22Rv1 (cell line): ENCODE data around the gene SPTLC3.

Experiments used
- H3K27ac ChIP-seq: fragments of 450-650 bp; 2 replicates; pipeline ENCODE4 v1.5.1; 2017
- ZFX ChIP-seq: fragments of 450-650 bp; IDR thresholded peaks from 2 replicates; pipeline ENCODE4 v1.6.1; 2017; ENCODE audit warnings: antibody characterized with exemption, borderline replicate concordance
- TF ChIP-seq, protein P1 (sequence below): fragments of 450-650 bp; IDR thresholded peaks from 2 replicates; pipeline ENCODE4 v1.5.1; 2017; ENCODE audit warnings: mild to moderate bottlenecking

SPTLC3 gene

DNA sequence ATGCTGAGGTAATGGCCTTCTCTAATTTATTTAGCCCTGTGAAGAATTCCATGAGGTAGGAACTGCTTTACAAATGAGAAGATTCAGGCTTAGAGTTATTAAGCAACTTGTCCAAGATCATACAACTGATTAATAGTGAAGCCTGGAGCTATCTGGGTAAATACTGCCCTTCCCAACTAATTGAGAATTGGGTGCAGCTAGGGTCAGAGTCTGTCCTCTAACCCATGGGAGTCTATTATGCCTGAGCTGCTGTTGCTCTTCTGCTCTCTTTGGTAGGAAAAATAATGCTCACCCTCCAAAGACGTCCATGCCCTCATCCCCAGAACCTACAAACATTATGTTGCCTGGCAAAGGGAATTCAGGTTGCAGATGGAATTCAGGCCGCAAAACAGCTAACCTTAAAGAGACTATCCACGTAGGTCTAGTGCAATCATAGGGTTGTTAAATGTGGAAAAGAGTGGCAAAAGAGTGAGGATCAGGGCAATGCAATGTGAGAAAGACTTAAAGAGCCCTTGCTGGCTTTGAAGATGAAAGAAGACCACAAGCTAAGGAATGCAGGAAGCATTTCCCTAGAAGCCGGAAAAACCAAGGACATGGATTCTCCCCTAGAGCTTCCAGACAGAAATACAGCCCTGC is 90.1 kb downstream of the SPTLC3 start:
- no peak overlapping the region for H3K27ac ChIP-seq
- no peak for TF ChIP-seq ZFX
- TF ChIP-seq, protein P1, sequence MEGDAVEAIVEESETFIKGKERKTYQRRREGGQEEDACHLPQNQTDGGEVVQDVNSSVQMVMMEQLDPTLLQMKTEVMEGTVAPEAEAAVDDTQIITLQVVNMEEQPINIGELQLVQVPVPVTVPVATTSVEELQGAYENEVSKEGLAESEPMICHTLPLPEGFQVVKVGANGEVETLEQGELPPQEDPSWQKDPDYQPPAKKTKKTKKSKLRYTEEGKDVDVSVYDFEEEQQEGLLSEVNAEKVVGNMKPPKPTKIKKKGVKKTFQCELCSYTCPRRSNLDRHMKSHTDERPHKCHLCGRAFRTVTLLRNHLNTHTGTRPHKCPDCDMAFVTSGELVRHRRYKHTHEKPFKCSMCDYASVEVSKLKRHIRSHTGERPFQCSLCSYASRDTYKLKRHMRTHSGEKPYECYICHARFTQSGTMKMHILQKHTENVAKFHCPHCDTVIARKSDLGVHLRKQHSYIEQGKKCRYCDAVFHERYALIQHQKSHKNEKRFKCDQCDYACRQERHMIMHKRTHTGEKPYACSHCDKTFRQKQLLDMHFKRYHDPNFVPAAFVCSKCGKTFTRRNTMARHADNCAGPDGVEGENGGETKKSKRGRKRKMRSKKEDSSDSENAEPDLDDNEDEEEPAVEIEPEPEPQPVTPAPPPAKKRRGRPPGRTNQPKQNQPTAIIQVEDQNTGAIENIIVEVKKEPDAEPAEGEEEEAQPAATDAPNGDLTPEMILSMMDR, result no peak

DNA sequence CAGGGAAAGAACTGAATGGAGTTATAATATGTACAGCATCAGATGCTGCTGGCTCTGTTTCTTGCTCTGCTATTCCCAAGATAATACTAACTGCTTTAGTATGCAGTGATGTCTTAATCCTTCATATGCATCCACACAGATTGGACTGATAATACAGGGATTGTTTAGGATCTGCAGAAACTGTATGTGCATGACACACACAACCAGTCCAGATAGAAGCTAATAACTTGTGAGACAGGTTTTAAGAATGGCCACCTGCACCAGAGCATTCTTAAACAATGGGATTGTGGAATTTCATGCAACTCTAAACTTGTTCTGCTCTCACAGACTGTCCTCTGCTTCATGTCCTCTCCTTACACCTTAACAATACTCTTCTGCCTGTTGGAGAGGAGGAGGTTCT is 90.9 kb downstream of the SPTLC3 start:
- H3K27ac ChIP-seq, result no peak overlapping the region
- TF ChIP-seq ZFX, result no peak
- TF ChIP-seq, protein P1, result no peak

DNA sequence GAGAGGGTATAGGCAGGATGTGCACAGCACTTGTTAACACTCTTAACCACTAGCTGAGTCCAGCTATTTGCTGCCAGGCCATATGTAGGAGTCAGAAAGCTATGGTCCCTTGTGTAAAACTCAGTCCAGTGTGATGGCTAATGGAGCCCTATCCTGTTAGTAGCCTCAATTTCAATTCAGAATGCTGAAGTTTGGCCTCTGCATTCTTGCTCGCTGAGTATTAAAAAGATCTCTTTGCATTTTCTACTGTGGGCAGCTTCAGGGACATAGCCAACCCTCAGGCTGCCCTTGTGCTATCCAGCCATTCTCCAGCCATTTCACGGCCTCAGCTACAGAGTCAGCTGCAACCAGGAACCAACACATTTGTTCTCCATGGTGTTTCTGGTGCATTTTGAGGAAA is 92.5 kb downstream of the SPTLC3 start:
- no peak overlapping the region for H3K27ac ChIP-seq
- TF ChIP-seq, protein P1, result no peak
- no peak for TF ChIP-seq ZFX

DNA sequence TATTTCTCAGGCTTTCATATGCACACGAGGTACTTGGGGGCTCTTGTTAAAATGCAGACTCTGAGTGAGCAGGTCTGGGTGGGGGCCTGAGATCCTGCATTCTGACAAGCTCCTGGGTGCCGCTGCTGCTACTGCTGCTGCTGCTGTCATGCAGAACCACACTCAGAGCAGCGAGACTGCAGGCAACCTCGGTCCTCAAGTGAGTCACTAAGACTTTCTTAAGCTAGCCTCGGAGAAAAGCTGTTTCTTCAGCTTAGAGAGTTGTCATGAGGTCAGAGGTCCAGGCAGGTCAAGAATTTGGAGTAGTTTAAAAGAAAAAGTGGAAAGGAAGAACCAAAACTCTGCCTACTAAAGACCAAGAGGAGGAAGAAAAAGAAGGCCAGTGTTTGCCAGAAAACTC is 92.9 kb downstream of the SPTLC3 start:
- H3K27ac ChIP-seq, result no peak overlapping the region
- TF ChIP-seq, protein P1, result no peak
- no peak for TF ChIP-seq ZFX

DNA sequence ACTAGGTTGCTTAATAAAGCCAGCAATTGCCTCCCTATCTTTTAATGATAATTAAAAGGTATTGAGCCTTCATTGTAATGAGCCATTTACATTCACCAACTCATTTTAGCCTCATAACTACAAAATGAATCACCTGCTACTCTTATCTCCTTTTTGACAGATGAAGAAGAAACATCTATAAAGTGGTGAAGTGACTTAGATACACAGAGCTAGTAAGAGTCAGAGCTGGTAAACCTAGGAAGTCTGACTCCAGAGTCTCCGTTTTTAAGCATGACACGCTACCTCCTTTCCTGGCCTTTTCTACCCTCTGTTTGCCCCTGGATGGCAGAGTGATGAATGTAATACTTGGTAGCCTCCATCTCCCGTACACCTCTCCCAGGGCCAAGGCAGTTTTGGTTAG is 93.5 kb downstream of the SPTLC3 start:
- TF ChIP-seq, protein P1, result no peak
- TF ChIP-seq ZFX, result no peak
- no peak overlapping the region for H3K27ac ChIP-seq

DNA sequence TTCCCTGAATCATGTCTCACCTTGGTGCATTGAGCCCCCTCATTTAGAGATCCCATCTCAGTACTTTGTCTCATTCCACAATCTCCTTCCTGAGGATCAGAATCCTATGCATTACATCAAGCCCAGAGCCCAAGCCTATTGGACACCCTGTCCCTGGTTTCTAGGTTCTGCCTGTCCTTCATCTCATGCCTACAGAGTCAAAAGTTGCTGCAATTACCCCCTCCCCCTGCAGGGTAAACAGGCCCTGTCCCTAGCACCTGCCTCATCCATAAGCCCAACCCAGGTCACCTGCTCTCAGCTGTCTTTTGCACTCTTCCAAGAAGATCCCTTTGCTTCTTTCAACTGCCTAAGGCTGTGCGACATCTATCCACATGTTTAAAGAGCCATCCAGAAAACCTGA is 93.9 kb downstream of the SPTLC3 start:
- no peak overlapping the region for H3K27ac ChIP-seq
- TF ChIP-seq ZFX, result no peak
- TF ChIP-seq, protein P1, result no peak

DNA sequence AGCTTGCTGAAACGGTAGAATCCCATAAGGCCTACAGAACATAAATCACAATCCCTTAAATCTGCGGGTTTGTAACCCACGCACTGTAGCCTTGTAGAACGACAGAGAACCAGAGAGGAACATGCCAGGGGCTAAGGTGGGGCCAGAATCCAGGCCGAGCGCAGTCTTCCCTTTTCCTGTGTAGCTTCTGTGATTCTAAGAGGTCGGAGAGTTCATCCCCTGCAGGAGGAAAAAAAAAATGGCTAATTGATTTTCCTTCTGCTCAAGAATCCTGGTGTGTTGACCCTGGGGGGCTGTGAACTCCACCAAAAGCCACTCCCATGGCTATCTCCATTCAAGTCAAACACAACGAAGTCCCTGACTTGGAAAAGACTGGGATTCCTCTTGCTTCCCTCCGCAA is 96.3 kb downstream of the SPTLC3 start:
- H3K27ac ChIP-seq, result no peak overlapping the region
- TF ChIP-seq ZFX, result no peak
- TF ChIP-seq, protein P1, result no peak
